HL-60 (cell line): ENCODE data around the gene KMT2E.

Experiments
- DNase-seq, 2 experiments: peaks; one replicate each; pipeline ENCODE4 v3.0.0-alpha.2; 2010 to 2020; ENCODE audit warnings: low read depth in 1 of 2, low spot score in 1 of 2
- H3K27ac ChIP-seq: fragments of 250-450 bp; sonication (Bioruptor Pico); replicated peaks from 2 replicates; pipeline ENCODE4 v1.5.1; 2020; ENCODE audit warnings: mild to moderate bottlenecking, moderate library complexity
- H3K27me3 ChIP-seq: fragments of 250-450 bp; sonication (Bioruptor Pico); 2 replicates; pipeline ENCODE4 v1.5.1; 2021; ENCODE audit warnings: mild to moderate bottlenecking, moderate library complexity; ENCODE audit not compliant: insufficient read depth, poor library complexity, severe bottlenecking
- H3K4me3 ChIP-seq: replicated peaks from 2 replicates; pipeline ENCODE4 v1.5.1; 2011; ENCODE audit warnings: mild to moderate bottlenecking, control low read depth, low read length; ENCODE audit not compliant: insufficient read depth
- GABPA ChIP-seq: IDR thresholded peaks from 2 replicates; pipeline ENCODE4 v1.6.1; 2012; ENCODE audit warnings: low read depth
- POLR2AphosphoS5 ChIP-seq: IDR thresholded peaks from 2 replicates; pipeline ENCODE4 v1.6.1; 2012; ENCODE audit warnings: low read depth
- SPI1 ChIP-seq: IDR thresholded peaks from 2 replicates; pipeline ENCODE4 v1.6.1; 2012; ENCODE audit warnings: low read depth, mild to moderate bottlenecking, borderline replicate concordance
- TF ChIP-seq, protein P1 (sequence below): IDR thresholded peaks from one replicate; pipeline ENCODE4 v1.5.1; 2011; ENCODE audit warnings: low read length, control low read depth, inconsistent platforms; ENCODE audit not compliant: insufficient read depth
- TF ChIP-seq, protein P2 (sequence below): IDR thresholded peaks from 2 replicates; pipeline ENCODE4 v1.6.1; 2012; ENCODE audit warnings: low read depth; ENCODE audit not compliant: insufficient replicate concordance

The KMT2E gene

DNA sequence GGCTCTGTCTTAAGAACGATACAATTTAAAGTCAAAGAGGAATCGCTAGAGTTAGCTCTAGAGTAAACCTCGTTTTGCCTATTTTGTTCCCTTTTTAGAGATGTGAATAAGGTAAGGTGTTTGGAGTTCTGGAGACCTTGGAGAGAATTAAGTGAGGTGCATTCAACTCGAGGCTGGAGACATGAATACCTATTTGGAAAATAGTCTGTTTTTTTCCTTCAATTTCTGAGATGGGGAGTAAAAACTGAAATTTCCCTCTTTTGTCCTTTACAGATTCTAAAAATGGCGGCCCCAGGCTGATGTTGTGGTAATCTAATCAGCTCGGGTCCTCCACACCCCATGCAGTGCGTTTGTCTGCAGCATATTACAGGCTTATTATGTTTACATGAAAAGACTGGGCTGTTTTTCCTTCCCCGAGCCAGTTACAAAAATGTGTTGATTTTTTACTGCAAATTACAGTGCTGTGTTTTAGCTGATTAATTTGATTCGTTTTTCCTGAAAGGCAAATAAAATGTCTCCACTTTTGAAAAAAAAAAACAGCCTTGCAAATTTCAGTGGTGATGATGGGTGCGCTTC lies 1.5 kb downstream of the KMT2E start:
- Histone ChIP-seq H3K27ac (peak overlapping the region; percentile 100), H3K4me3 (peak overlapping the region; percentile 56), H3K27me3 (no peaks in the 10 kb centered on the region)
- TF ChIP-seq SPI1 (no peak), POLR2AphosphoS5 (no peak), GABPA (no peak)
- TF ChIP-seq, protein P1, sequence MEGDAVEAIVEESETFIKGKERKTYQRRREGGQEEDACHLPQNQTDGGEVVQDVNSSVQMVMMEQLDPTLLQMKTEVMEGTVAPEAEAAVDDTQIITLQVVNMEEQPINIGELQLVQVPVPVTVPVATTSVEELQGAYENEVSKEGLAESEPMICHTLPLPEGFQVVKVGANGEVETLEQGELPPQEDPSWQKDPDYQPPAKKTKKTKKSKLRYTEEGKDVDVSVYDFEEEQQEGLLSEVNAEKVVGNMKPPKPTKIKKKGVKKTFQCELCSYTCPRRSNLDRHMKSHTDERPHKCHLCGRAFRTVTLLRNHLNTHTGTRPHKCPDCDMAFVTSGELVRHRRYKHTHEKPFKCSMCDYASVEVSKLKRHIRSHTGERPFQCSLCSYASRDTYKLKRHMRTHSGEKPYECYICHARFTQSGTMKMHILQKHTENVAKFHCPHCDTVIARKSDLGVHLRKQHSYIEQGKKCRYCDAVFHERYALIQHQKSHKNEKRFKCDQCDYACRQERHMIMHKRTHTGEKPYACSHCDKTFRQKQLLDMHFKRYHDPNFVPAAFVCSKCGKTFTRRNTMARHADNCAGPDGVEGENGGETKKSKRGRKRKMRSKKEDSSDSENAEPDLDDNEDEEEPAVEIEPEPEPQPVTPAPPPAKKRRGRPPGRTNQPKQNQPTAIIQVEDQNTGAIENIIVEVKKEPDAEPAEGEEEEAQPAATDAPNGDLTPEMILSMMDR, result no peak
- TF ChIP-seq, protein P2, sequence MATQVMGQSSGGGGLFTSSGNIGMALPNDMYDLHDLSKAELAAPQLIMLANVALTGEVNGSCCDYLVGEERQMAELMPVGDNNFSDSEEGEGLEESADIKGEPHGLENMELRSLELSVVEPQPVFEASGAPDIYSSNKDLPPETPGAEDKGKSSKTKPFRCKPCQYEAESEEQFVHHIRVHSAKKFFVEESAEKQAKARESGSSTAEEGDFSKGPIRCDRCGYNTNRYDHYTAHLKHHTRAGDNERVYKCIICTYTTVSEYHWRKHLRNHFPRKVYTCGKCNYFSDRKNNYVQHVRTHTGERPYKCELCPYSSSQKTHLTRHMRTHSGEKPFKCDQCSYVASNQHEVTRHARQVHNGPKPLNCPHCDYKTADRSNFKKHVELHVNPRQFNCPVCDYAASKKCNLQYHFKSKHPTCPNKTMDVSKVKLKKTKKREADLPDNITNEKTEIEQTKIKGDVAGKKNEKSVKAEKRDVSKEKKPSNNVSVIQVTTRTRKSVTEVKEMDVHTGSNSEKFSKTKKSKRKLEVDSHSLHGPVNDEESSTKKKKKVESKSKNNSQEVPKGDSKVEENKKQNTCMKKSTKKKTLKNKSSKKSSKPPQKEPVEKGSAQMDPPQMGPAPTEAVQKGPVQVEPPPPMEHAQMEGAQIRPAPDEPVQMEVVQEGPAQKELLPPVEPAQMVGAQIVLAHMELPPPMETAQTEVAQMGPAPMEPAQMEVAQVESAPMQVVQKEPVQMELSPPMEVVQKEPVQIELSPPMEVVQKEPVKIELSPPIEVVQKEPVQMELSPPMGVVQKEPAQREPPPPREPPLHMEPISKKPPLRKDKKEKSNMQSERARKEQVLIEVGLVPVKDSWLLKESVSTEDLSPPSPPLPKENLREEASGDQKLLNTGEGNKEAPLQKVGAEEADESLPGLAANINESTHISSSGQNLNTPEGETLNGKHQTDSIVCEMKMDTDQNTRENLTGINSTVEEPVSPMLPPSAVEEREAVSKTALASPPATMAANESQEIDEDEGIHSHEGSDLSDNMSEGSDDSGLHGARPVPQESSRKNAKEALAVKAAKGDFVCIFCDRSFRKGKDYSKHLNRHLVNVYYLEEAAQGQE, result no peak
- peak in 1 of 2 experiments; percentile 36 for DNase-seq

DNA sequence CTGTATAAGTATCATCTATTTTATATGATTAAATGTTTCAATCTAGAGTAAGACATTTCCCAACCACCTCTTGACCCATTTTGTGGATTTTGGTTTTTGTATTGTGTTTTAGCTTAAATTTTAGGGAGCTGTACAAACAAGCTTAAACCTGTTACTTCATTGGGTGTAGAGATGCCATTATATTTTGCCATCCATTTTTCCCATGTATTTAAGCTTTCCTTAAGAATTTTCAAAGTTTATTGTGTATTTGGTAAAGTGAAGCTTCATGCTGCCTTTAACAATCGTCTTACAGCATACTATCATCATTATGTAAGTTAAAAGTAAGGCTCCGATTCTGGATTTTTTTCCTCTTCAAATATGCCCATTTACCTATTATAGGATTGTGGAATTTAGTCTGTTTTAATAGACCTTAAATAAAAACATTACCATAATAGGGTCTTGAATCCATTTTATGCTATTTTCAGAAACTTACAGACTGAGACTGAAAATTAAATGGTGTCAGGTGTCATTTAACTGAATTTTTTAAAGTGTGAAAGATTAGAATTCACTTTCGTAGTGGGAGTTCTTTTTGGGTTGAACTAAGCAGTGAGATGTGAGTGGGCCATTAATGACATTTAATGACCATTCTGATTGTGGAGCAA lies 2.2 kb downstream of the KMT2E start:
- H3K27me3 ChIP-seq, result no peaks in the 10 kb centered on the region

DNA sequence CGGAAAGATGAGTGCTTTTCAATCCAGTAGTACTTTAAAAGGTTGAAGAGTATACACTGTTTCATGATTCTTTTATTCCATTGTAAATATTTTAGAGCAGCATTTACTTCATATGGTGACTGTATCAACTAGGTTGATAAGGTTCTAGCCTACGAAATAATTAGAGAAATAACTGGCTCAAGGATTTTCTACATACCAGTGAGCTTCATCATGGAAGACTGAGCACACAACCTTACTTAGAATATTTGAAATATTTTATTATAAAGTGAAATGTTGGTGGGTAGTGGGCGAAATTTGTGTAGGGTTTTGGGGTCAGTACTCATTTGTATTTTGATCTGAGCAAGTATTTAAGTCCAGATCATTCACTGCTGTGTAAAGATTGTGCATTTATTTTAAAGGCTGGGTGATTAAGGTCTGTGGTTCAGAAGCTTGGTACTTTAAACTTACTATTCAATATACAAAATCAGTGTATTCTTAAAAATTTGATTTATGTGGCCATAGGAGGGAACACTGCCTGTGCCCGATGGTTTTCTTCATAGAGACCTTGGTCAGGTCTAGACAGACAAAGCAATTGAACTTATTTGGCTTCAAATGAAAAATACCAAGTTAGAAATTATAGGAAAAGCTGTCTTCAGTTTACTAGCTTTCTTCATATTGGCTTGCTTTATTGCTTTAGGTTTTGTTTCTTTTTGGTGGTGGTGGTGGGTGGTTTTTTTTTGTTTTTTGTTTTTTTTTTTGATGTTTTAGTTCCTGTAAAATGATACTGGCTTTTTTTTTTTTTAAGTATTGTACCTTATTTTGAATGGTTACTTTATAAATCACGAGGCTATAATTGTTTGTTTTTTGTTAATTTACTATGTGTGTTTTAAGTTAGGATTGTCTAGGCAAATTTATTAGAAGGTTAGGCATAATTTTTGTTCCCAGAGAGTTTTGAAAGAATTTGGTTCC lies 3.0 kb downstream of the KMT2E start:
- Histone ChIP-seq H3K27ac (no peak overlapping the region; the same call in none of the 2 replicates), H3K27me3 (no peaks in the 10 kb centered on the region), H3K4me3 (peak overlapping the region; percentile 56)
- no peak for TF ChIP-seq POLR2AphosphoS5
- TF ChIP-seq, protein P1, result no peak
- TF ChIP-seq, protein P2, result no peak
- TF ChIP-seq GABPA, result no peak
- no peak for TF ChIP-seq SPI1
- no peak for DNase-seq

More for the DNA sequence above, 2.2 kb downstream of the KMT2E start:
- Histone ChIP-seq H3K4me3 (peak overlapping the region; percentile 56), H3K27ac (peak overlapping the region; percentile 100)
- TF ChIP-seq, protein P2, result no peak
- no peak for TF ChIP-seq POLR2AphosphoS5
- TF ChIP-seq, protein P1, result no peak
- no peak for TF ChIP-seq SPI1
- no peak for TF ChIP-seq GABPA
- DNase-seq, result no peak
